Renal cortical epithelial cell (primary cell): Measurements from ENCODE around the gene UNC50. TPM values are rescaled to one million over a fixed set of nuclear protein-coding genes. Genes with fewer than 3 reads are reported as not detected.
A peak's percentile ranks its signal among the peaks of the same experiment; 100 is the strongest.
"Not testable (repeated sequence)": the region's sequence is repeated elsewhere in the genome, so short reads cannot be mapped to it uniquely, and the experiment has no call there.

Experiments used
- DNase-seq: peaks from one replicate; pipeline ENCODE4 v3.0.0-alpha.2; 2011; ENCODE audit warnings: low read depth
- total RNA-seq: library from RNA; depleted of rRNA; stranded (reverse); fragments of >200 nt; gene quantifications from 2 replicates; pipeline ENCODE4 v1.2.3, GENCODE V29; 2014

Gene UNC50
- total RNA-seq, 1 donor from 2014 or later = 68.1 TPM

GRCh38 chr2:98608962-98609604, 694 bp downstream of the UNC50 start:
- peak; percentile 54 for DNase-seq

- no peak for DNase-seq
Measured at GRCh38 chr2:98614024-98614739, 5.8 kb downstream of the UNC50 start.

- DNase-seq = no peak
Measured at GRCh38 chr2:98615481-98615880, 7.1 kb downstream of the UNC50 start.

- no peak for DNase-seq
Measured at GRCh38 chr2:98617149-98617548, 8.8 kb downstream of the UNC50 start.

DNA sequence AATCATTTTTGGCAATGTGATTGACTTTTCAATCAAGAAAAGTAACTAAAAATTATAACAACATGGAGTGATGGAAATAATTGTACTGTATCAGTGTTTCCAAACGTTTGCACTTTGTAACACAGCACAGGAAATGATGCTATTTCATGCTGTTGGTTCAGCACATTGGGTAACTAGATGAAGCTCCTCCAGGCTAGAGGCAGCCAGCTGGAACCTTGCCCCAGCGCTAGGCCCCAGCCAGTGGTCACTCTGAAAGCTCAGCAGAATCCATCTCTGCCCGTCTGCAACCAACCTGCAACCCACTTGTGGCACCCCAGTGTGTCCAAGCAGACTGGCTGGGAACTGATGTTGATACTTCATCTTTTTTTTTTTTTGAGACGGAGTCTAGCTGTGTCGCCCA, 15.3 kb downstream of the UNC50 start:
- DNase-seq = peak; percentile 57

GRCh38 chr2:98632351-98632750, 24.0 kb downstream of the UNC50 start:
- DNase-seq = no peak

GRCh38 chr2:98634406-98635092, 26.2 kb downstream of the UNC50 start:
- DNase-seq = no peak

- no peak for DNase-seq
Measured at GRCh38 chr2:98637401-98638147, 29.2 kb downstream of the UNC50 start.

- DNase-seq = no peak
Measured at GRCh38 chr2:98643496-98644100, 35.2 kb downstream of the UNC50 start.

- DNase-seq = peak; percentile 26
Measured at GRCh38 chr2:98647636-98648035, 39.2 kb downstream of the UNC50 start.

DNA sequence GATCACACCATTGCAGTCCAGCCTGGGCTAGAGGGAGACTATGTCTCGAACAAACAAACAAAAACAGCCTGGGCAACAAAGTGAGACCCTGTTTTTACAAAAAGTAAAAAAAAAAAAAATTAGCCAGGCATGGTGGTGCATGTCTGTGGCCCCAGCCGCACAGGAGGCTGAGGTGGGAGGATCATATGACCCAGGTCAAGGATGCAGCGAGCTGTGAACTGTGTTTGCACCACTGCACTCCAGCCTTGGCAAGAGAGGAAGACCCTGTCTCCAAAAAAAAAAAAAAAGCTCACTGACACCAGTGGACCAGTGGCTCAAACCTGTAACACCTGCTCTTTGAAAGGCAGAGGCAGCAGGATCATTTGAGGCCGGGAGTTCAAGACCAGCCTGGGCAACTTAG, 40.1 kb downstream of the UNC50 start:
- DNase-seq = no peak

DNA sequence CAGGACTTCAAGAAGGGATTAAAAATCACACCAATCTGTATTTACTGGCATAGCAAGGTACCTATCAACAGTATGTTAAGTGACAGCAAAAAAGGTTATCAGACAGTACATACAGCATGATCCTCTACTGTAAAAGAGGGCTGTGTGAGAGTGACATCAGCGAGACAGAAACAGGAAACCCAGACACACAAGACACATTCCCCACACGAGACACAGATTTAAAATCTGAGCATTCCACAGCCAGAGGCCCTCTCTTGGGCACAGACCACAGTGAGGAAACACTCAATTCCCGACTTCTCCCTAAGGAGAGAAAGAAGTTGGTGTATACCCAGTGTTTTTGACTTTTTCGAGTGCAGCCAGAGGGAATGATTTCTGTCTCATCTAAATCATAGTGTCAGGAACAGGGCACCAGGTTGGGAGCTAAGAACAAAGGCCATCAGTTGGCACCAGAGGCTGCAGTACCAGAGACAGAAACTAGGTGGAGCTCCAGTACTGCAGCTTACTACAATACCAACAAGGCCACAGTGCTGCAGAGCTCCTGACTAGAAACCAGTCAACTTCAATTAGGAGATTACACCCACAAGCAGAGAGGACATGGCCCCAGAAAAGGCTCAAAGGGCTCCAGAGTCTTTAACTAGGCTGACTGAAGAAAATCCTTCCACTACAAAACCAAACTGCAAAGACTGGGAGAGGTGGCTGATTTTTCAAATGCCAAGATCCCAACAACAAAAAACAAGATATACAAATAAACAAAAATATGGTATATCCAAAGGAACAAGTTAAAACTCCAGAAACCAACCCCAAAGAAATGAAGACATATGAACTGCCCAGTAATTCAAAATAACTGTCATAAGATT, 41.0 kb downstream of the UNC50 start:
- DNase-seq = peak; percentile 78

- DNase-seq = no peak
Measured at GRCh38 chr2:98649992-98650375, 41.6 kb downstream of the UNC50 start.

DNA sequence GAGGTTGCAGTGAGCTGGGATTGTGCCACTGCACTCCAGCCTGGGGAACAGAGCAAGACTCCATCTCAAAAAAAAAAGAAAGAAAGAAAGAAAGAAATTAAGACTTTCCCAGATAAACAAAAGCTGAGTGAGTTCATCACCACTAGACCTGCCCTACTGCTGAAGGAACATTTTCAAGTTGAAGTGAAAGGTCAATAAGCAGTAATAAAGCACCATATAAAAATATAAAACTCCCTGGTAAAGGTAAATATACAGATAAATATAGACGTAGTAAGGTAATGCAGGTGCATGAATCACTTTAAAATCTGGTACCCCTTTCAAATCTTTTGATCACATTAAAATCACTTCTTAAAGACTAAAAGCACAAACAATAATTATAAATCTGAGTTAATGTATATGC, 42.6 kb downstream of the UNC50 start:
- no peak for DNase-seq

- no peak for DNase-seq
Measured at GRCh38 chr2:98654699-98655495, 46.5 kb downstream of the UNC50 start.

DNA sequence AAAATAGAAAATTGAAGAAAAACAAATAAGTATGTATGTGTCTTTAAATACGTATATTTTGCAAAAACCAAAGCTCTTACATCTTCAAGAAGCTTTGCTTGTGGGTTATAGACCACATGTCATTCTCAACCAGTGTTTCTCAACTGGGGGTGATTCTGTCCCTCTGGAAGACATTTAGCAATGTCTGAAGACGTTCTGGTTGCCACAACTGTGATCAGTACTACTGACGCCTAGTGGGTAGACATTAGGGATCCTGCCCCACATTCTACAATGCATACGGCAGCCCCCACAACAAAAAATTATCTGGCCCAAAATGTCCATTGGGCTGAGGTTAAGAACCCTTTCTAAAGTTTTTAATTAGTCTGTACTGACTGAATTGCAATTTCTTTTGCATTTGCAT, 48.4 kb downstream of the UNC50 start:
- no peak for DNase-seq

- DNase-seq = no peak
Measured at GRCh38 chr2:98658816-98659490, 50.6 kb downstream of the UNC50 start.

- DNase-seq = not testable (repeated sequence)
Measured at GRCh38 chr2:98659491-98659840, 51.1 kb downstream of the UNC50 start.

DNA sequence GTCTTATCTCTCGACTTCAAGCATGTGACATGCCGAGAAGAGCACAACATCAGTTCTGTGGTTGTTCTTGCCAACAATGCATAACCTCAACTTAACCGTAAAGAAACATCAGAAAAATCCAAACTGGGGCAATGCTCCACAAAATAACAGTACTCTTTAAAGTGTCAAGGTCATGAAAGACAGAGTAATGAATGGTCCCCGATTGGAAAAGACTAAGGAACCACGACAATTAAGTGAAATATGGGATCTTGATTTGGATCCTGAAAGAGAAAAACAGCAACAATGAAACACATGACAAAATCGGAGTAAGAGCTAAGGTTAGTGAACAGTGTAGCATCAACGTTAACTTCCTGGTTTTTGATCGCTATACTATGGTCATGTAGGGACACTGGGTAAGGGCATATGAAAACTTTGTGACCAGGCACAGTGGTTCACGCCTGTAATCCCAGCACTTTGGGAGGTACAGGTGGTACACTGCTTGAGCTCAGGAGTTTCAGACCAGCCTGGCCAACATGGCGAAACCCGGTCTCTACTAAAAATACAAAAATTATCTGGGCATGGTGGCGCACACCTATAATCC, 55.2 kb downstream of the UNC50 start:
- no peak for DNase-seq
